Activated T-helper 1 cell treated with Interleukin-2 at 50 U/mL for 16 hours (primary cell): ENCODE data around the gene CDH23.

Experiments
- DNase-seq: peaks from one replicate; pipeline ENCODE4 v3.0.0-alpha.2; 2020; ENCODE audit warnings: low read depth

CDH23 gene

DNA sequence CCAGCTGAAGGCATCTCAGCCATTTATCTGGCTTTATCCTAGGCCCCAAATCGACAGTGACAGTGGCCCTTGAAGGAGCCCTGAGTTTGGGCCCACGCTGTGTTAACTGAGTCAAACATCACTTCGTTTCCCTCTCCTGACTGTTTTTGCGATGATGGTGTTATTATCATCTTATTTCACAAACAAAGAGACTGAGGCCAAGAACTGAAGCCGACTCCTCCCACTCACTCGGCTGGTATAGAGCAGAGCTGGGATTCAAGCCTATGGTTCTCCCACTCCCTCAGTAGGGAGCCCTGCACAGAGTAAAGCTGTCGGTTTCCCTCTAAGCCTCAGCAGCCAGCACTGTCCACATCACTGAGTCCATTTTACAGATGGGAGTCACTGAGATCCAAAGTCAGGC, 141.0 kb downstream of the CDH23 start:
- DNase-seq, result no peak

DNA sequence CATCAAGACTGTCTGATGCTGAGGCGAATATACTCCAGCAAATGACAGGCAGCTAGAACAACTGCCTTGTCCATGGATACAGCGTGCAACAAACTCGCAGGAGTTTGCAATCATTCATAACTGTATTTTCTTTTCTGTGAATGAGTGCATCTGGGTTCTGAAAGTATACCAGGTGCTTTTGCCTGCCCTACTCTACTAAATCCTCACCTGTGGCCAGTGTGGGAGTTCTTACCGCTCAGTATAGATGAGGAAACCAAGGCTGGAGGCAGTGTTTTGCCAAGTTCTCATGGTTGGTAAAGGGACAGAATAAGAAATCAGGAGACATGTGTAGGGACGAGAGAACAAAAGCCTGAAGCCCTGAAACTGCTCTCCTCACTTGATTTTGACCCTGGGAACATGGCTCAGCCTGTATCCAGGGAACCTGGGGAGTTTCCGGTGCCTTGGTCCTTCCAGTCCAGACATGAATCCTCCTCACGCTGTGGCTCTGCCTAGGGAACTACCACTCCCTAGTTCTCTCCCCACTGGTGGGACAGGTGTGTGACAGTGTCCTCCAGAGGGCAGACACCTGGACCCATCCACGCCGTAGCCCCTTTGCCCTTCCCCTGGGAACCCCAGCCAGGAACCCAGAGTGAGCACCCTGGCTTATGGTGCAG, 142.0 kb downstream of the CDH23 start:
- no peak for DNase-seq

- no peak for DNase-seq
Measured at GRCh38 chr10:71539442-71540118, 142.9 kb downstream of the CDH23 start.

GRCh38 chr10:71542478-71542877, 145.8 kb downstream of the CDH23 start:
- DNase-seq, result no peak

GRCh38 chr10:71543608-71544170, 147.0 kb downstream of the CDH23 start:
- DNase-seq, result no peak

DNA sequence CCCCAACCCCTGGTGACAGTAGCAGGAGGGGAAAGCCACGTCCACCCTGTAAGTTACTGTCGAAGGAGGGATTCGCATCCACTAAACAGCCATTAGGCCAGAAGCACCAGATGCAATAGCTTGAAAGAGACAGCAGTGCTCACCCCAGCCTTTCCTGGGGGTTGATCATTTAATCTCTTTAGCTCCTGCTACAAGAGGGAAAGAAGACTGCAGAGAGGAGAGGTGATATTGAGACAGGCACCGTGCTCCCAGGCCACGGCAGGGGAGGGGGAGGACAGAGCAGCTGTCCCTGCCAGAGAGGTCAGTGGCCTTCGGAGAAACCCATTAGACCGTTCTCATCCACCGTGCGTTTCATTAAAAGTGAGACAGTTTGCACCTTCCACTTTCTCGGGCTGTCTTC, 148.3 kb downstream of the CDH23 start:
- no peak for DNase-seq

DNA sequence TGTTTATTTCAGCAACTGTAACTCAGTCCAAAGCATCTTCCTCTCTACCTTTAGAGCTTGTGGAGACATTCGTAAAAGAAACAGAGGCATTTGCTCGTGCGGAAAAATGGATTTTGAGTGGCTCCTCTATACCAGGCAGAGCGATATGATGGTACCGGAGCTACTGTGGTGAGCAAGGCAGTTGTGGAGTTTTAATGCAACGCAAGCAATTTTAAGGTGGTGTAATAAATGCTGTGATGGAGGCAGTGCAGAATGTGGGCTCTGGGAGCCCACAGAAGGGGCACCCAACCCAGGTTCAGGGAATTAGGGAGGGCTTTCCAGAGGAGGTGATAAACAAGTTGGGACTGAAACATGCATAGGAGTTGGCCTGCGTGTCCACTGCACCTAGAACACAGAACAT, 149.5 kb downstream of the CDH23 start:
- no peak for DNase-seq

- no peak for DNase-seq
Measured at GRCh38 chr10:71547312-71547711, 150.6 kb downstream of the CDH23 start.

DNA sequence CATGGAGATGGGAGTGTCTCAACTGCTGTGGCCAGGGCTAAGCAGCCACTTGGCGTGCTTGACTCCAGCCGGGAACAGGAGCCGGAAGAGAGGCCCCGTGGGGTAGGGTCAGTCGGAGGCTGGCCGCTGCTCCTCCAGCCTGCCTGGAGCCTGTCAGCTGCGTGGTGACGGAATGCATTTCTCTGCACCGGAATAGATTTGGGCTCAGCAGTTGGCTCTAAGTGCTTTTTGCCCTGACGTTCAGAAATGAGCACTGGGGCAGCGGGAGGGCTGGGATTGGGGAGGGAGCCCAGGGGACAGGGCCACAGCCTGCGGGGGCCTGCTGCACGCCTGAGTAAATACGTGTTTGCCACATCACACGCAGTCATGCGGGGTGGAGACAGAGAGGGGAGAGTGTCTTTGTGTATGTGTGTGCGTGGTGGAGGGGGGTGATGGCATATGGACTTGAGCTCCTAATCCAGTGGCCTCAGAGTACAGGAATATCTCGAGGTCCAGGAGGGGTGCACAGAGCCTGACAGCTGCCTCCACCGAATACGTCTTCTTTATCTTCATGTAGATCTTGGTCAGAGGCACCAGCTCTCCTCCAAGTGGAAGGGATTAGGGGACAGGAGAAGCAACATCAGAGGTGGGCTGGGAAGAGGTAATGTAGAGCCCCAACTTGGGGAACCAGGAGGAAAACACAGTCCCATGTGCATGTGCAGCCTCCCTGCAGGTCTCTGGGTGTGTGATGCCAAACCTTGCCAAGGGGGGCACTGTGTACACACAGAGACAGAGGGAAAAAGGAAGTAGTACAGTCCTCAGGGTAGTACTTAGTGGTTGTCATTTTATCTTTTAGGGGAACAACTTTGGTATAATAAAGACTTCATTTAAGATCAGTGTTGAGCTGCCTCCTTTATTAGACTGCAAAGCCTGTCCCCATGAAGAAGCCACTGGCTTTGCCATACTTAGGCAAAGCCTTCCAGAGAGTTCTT, 151.4 kb downstream of the CDH23 start:
- no peak for DNase-seq

DNA sequence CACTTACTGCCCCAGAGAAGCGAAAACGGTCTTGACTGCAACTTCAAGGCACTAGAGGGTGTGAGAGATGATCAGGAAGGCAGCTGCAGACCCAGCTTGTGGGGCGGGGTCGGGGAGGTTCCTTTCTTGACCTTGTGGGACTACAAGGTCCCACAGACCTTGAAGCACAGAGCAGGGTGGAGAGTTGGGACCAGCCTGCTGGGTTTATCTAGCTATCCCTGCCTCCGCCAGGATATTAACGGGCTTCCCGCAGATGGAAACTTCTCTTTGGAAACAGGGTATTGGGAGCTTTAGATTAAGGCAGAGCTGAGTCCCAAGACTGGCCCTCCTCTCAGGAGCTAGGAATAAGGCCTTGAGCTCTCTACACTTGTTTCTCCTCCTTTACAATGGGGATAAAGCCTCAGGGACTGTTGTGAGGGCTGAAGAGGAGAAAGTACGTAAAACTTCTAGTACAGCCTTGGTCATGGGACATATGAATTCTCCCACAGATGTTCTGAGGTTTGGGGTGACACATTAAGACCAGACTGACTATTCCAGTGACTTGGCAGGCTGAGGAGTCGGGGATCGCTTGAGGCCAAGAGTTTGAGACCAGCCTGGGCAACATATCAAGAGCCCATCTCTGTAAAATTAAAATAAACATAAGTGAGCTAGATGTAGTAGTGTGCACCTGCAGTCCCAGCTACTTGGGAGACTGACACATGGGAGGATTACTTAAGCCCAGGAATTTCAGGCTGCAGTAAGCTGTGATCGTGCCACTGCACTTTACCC, 153.2 kb downstream of the CDH23 start:
- DNase-seq, result no peak

DNA sequence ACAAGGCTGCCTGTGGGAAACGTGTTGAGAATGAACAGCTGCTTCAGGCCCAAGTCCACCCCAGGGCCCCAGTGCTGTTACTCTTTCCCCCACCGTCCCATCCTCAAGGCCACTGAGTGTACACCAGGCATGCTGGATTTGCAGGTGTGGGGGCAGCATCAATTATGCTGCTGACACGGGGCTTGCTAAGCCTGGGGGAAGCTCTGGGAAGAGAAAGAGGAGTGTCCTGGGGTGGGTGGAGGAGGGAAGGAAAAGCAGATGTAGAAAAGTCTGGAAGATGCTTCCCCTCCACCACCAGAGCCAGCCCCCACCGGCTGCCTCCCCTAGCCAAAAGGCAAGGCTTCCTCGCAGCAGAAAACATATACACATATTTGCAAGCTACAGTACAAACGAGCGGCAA, 153.9 kb downstream of the CDH23 start:
- DNase-seq, result no peak

GRCh38 chr10:71551970-71552369, 155.2 kb downstream of the CDH23 start:
- no peak for DNase-seq

DNA sequence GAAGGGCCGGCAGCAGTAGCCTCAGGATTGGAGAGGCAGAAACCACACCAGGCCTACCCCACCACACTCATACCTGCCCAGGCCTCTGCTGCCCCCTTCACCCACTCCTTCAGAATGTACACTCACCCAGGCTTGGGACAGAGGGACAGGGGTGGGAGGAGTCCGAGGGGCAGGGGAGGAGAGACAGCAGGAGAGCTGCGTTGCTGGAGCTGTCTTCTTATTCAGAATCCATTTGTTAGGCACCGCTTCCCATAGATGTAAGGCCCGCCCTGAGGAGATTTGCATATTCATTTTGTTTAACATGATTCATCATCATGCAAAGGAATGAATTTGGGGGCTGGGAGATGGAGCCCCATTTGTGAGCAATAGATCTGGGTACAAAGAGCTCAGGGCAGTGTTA, 156.7 kb downstream of the CDH23 start:
- DNase-seq, result no peak

DNA sequence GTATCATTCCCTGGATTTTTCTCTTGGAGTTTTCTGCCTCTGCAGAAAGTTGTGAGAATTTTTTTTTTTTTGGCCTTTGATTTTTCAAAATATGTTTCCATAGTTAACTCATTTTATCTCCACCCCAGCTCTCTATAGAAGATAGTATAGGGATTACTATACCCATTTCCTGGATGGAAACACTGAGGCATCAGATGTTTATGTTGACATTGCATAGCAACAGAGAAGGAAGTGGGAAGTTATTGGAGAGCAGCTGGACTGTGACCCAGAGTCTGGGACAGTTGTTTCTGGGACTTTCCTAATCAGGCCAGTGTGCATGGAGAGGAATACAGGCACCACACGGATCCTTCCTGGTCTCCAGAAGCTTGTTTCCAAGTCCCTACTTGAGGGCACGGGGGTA, 158.0 kb downstream of the CDH23 start:
- no peak for DNase-seq

- no peak for DNase-seq
Measured at GRCh38 chr10:71555087-71555723, 158.5 kb downstream of the CDH23 start.

GRCh38 chr10:71555724-71556119, 159.0 kb downstream of the CDH23 start:
- no peak for DNase-seq

DNA sequence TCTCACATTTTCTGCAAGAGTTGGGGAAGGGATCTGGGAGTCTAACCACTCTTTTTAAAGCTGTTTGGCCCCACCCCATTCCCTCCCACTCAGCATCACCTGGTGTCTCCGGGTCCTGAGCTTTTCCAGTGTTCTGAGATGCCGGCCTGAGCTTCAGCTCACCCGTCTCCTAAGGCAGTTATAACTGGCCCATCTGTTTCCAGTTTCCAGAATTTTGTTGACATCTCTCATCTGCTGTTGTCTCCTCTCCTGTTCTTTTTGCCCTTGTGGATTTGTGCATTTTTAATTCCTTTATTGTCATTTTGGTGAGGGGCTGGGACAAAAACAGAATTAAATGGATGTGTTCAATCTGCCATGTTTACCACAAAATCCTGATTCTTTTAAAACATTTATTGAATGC, 162.3 kb downstream of the CDH23 start:
- DNase-seq, result no peak

DNA sequence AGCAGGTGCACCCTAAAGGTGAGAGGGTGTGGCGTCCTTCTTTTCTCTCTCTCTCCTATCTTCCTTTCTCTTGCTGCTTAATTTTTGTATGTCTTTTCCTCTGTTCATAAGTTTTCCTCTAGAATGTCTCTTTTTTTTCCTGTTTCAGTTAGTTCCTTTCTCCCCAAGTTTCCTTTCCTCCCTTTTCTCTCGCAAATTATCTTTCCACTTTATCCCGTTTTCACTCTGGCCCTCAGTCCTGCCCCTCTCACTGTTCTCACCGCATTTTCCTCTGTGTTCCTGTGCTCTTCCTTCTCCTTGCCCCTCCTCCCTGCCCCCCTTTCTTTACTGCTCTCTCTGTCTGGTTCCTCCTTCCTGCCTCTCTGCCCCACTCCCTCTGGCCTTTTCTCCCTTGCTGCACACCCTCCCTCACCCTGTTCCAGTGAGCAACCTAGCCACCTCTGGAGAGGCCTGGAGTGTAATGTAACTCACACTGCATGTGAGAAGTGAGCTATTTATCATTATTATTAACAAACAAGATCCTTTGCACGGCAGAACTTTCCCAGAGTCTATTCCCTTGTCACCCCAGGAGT, 164.4 kb downstream of the CDH23 start:
- no peak for DNase-seq

GRCh38 chr10:71562181-71562580, 165.5 kb downstream of the CDH23 start:
- DNase-seq, result no peak

DNA sequence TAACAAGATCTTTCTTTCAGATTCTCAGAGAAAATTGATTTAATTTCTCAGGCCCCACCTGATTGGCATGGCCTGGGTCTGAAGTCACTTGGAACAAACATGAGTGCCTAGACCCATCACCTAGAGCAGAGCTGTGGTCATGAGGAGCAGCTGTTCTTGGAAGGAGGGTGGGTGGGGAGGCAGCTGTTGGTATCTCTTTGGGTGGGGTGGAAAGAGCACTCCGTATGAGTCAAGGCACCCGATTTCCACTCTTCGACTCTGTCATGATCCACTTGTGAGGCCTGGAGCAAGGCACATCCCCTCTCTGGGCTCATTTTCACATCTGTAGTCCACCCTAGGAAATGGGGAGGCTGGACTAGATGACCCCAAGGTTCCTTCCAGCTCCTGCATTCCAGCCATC, 166.2 kb downstream of the CDH23 start:
- no peak for DNase-seq
